Ishikawa (cell line): ENCODE measurements around the gene SLC2A8.

ENCODE experiments used
- CEBPB ChIP-seq: IDR thresholded peaks from 2 replicates; pipeline ENCODE4 v1.6.1; 2012
- EP300 ChIP-seq: IDR thresholded peaks from 2 replicates; pipeline ENCODE4 v1.6.1; 2012; ENCODE audit warnings: borderline replicate concordance
- RAD21 ChIP-seq: IDR thresholded peaks from 2 replicates; pipeline ENCODE4 v1.6.1; 2012; ENCODE audit warnings: low read depth
- ZBTB7A ChIP-seq: IDR thresholded peaks from 2 replicates; pipeline ENCODE4 v1.6.1; 2012; ENCODE audit warnings: low read depth
- TF ChIP-seq, protein P1 (sequence below): IDR thresholded peaks from 2 replicates; pipeline ENCODE4 v1.6.1; 2012
- TF ChIP-seq, protein P2 (sequence below): IDR thresholded peaks from 2 replicates; pipeline ENCODE4 v1.6.1; 2012; ENCODE audit warnings: low read depth, mild to moderate bottlenecking

DNA sequence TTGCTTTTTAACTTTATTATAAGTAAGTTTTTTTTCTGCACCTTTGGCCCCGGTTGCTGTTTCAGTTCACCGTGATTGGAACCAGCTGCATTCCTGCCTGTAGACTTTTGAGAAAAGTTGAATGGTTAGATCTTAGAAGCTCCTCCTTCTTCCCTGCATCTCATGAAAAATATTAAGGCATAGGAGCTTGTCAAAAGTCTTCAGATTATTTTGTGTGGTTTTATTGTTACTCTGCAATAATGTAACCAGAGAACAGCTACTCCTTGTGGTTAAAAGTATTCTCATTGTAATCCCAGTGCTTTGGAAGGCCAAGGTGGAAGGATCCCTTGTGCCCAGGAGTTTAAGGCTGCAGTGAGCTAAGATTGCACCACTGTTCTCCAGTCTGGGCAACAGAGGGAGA, 3.3 kb upstream of the SLC2A8 start:
- no peak for TF ChIP-seq EP300
- no peak for TF ChIP-seq RAD21
- TF ChIP-seq, protein P1, sequence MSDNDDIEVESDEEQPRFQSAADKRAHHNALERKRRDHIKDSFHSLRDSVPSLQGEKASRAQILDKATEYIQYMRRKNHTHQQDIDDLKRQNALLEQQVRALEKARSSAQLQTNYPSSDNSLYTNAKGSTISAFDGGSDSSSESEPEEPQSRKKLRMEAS: no peak
- TF ChIP-seq CEBPB: no peak
- TF ChIP-seq, protein P2, sequence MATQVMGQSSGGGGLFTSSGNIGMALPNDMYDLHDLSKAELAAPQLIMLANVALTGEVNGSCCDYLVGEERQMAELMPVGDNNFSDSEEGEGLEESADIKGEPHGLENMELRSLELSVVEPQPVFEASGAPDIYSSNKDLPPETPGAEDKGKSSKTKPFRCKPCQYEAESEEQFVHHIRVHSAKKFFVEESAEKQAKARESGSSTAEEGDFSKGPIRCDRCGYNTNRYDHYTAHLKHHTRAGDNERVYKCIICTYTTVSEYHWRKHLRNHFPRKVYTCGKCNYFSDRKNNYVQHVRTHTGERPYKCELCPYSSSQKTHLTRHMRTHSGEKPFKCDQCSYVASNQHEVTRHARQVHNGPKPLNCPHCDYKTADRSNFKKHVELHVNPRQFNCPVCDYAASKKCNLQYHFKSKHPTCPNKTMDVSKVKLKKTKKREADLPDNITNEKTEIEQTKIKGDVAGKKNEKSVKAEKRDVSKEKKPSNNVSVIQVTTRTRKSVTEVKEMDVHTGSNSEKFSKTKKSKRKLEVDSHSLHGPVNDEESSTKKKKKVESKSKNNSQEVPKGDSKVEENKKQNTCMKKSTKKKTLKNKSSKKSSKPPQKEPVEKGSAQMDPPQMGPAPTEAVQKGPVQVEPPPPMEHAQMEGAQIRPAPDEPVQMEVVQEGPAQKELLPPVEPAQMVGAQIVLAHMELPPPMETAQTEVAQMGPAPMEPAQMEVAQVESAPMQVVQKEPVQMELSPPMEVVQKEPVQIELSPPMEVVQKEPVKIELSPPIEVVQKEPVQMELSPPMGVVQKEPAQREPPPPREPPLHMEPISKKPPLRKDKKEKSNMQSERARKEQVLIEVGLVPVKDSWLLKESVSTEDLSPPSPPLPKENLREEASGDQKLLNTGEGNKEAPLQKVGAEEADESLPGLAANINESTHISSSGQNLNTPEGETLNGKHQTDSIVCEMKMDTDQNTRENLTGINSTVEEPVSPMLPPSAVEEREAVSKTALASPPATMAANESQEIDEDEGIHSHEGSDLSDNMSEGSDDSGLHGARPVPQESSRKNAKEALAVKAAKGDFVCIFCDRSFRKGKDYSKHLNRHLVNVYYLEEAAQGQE: no peak
- no peak for TF ChIP-seq ZBTB7A
